DLD1 (cell line): Measurements from ENCODE around the gene TMC6.
"Not testable (repeated sequence)": the region's sequence is repeated elsewhere in the genome, so short reads cannot be mapped to it uniquely, and the experiment has no call there.

ENCODE experiments used
- in situ Hi-C: cut with HindIII; loops from 2 replicates; pipeline ENCODE4 v1.10.0; 2017; ENCODE audit warnings: low sequenced_read_pairs

TMC6 gene

GRCh38 chr17:78082988-78083387 lies 45.6 kb downstream of the TMC6 start:
- in situ Hi-C loops, result no loop called here

DNA sequence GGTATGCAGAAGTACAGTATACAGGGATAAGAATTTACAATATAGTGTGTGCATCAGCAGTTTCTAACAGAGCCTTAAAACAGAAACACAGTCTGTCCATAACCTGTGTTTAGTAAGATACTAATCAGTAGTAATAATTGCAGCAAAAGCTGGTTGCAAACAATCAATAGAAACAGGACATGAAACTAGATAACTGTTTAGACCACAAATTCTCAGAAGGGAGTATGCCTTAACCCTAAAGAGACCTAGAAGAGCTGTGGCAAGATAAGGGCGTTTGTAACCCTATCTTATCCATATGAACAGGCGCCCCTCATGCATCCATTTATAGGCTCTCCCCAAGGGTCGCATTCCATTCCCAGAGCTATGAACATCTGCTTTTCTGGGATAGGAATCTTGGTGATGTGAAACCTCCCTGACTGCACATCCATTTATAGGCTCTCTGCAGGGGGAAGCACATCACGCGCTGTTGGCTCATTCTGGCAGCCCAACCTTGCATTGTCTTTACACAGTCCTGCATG lies 46.1 kb downstream of the TMC6 start:
- in situ Hi-C loops, result not testable (repeated sequence)

GRCh38 chr17:78081551-78081950 lies 47.0 kb downstream of the TMC6 start:
- in situ Hi-C loops, result no loop called here

DNA sequence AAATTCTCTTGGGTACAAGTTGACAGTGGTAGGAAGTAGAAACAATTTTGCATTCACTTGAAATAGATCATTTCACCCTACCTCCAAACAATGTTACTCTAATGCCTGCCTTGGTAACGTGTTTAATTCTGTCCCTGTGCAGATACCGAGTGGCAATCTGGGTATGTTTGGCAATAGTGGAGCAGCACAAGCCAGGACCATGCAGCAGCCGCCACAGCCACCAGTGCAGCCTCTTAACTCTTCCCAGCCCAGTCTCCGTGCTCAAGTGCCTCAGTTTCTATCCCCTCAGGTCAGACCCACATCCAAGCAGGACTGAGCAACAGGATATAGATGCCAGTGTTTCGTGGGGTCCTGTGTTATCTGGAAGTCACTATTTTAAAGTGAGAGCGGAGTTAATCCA lies 49.3 kb downstream of the TMC6 start:
- in situ Hi-C loops, result no loop called here

DNA sequence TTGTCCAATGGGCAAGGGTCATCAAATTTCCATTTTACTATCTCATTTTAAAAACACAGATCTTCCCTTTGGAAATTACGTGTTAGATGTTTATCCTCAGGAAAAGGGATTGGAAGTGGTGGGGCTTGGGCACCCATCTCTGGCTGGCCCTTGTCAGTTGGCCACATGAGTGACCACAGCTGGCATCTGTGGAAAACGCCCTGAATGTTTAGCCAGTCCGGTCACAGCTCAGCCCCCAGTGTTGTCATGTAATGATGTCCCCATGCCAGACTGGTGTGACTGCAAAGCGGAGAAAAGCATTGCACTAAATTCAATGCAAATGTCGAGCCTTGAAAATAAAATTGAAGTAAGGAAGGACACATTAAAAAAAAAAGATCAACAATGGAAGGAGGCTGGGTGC lies 53.0 kb downstream of the TMC6 start:
- in situ Hi-C loops, result no loop called here

DNA sequence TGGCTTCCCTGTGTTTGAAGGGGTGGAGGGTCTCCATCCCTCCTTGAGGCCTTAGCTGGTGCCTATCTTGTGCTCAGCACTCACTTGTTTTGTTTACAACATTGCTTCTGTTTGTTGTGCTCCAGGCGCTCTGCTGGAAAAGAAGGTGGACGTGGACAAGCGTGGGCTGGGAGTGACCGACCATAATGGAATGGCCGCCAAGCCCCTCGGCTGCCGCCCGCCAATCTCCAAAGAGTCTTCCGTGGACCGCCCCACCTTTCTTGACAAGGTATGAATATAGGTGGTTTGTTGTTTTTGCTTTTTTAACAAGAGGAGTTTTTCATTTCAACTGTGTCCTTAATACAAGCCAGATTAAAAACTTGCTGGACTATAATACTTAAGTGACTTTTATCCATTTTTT lies 53.5 kb downstream of the TMC6 start:
- in situ Hi-C loops, result no loop called here

DNA sequence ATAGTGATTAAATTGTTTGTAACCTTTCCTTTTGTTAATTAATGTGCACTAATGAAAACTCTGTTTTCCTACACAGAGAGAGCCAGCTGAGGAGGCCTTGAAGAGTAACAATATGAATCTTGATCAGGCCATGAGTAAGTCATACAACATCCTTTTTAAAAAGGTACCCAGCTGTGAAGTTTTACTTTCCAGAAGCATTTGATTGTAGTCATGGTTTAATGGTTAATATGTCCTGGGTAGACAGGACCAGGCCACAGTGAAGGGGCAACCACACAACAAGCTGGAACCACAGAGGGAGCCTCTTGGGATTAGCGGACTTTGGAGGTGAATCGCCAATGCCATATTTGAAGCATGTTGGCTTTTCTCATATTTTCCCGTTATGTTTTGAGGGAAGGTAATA lies 55.6 kb downstream of the TMC6 start:
- in situ Hi-C loops, result no loop called here

- in situ Hi-C loops, result no loop called here
These were observed 58.9 kb downstream of the TMC6 start for GRCh38 chr17:78069695-78070094.

GRCh38 chr17:78066976-78067375 lies 61.6 kb downstream of the TMC6 start:
- in situ Hi-C loops, result not testable (repeated sequence)

- in situ Hi-C loops, result no loop called here
These were observed 63.8 kb downstream of the TMC6 start for GRCh38 chr17:78064708-78065107.

GRCh38 chr17:78063489-78063888 lies 65.1 kb downstream of the TMC6 start:
- in situ Hi-C loops, result no loop called here

GRCh38 chr17:78062596-78062995 lies 66.0 kb downstream of the TMC6 start:
- in situ Hi-C loops, result no loop called here
